Motor neuron (in vitro differentiated cells): ENCODE measurements around the gene C11orf86. TPM values are rescaled to one million over a fixed set of nuclear protein-coding genes. Genes with fewer than 3 reads are reported as not detected.
"Not testable (repeated sequence)": the region's sequence is repeated elsewhere in the genome, so short reads cannot be mapped to it uniquely, and the experiment has no call there.

ENCODE experiments used
- ATAC-seq, 8 experiments: fragments of 200-7000 bp; cut with Tn5 transposase; replicated peaks in 6 of 8; 2 replicates each; pipeline ENCODE4 v1.8.0; 2021; ENCODE audit warnings: mild to moderate bottlenecking in 8 of 8, moderate library complexity in 8 of 8
- H3K27ac ChIP-seq, 2 donors: fragments of 250-450 bp; sonication (Bioruptor Pico); 2 replicates each; pipeline ENCODE4 v1.9.0; 2021; ENCODE audit warnings: antibody characterized with exemption in 2 of 2, mild to moderate bottlenecking in 2 of 2, moderate library complexity in 1 of 2
- H3K4me1 ChIP-seq, 2 donors: fragments of 250-450 bp; sonication (Bioruptor Pico); replicated peaks in 1 of 2; 2 replicates each; pipeline ENCODE4 v1.6.1; 2021; ENCODE audit warnings: antibody characterized with exemption in 2 of 2, mild to moderate bottlenecking in 2 of 2, moderate library complexity in 1 of 2
- H3K4me3 ChIP-seq, 5 donors: fragments of 250-450 bp; sonication (Bioruptor Pico); 2 replicates each; pipeline ENCODE4 v1.9.0; 2021; ENCODE audit warnings: antibody characterized with exemption in 5 of 5, mild to moderate bottlenecking in 5 of 5, moderate library complexity in 4 of 5
- WGBS, 10 experiments: fragments of 450-650 bp; shearing (Covaris generic); methylation state at CpG; one replicate each; pipeline ENCODE4 v1.0.0; 2022; 5-methylcytosine and 5-hydroxymethylcytosine counted together
- in situ Hi-C, 9 experiments: fragments of 400-800 bp; cut with MboI; loops; one replicate each; pipeline ENCODE4 v1.15.0; 2021; ENCODE audit warnings: low sequenced_read_pairs in 9 of 9, low pct_unique_long_range_greater_than_20kb in 2 of 9; ENCODE audit not compliant: unreplicated experiment in 9 of 9
- total RNA-seq, 8 experiments: library from RNA; unstranded; fragments of 300-600 nt; gene quantifications; 2 replicates each; pipeline versions ENCODE4 v1.2.3 to v1.2.4, GENCODE V29; 2022

The C11orf86 gene
- total RNA-seq, 8 experiments from 2014 or later = not detected

- H3K4me1 ChIP-seq = peaks cover 6 to 19% of the 10 kb centered on the region in 2 donors
- in situ Hi-C loops = no loop called here
- no peak for ATAC-seq
- H3K4me3 ChIP-seq = no peak overlapping the region
- WGBS, 10 experiments = 34 to 100% (median 73%) methylated on average over 1 to 3 of the region's 7 CpGs
- no peak overlapping the region for H3K27ac ChIP-seq
These were observed 18.3 kb upstream of the C11orf86 start for GRCh38 chr11:66956689-66957290.

- no CpG with 5 or more reads among the region's 40 CpGs for WGBS, 10 experiments
- Histone ChIP-seq H3K4me3 (peak overlapping the region; percentile 60 to 75 (median 72)), H3K27ac (peak overlapping the region; percentile 56 to 74), H3K4me1 (peaks cover 6 to 13% of the 10 kb centered on the region in 2 donors)
- in situ Hi-C loops = no loop called here
- peak; percentile 18 to 49 (median 36) for ATAC-seq
These were observed 17.2 kb upstream of the C11orf86 start for GRCh38 chr11:66957971-66958231.

- peaks cover 6 to 13% of the 10 kb centered on the region in 2 donors for H3K4me1 ChIP-seq
- 0 to 7% (median 3%) methylated on average over 1 to 28 of the region's 74 CpGs; no CpG with 5 or more reads in 3 of the 10 experiments for WGBS, 10 experiments
- H3K4me3 ChIP-seq = peak within 1 kb of the TSS; percentile 60 to 75 (median 72)
- in situ Hi-C loops = no loop called here
- H3K27ac ChIP-seq = peak within 1 kb of the TSS; percentile 56 to 74
- ATAC-seq = peak; percentile 90 to 95 (median 94)
These were observed 16.7 kb upstream of the C11orf86 start, which contains the start of gene PC for GRCh38 chr11:66958232-66958955. PC (minus strand) TSS chr11:66958383; CDS start chr11:66872159, 86,224 bp downstream.

GRCh38 chr11:66958956-66959274 lies 16.2 kb upstream of the C11orf86 start:
- in situ Hi-C loops = no loop called here
- peaks cover 6 to 13% of the 10 kb centered on the region in 2 donors for H3K4me1 ChIP-seq
- H3K4me3 ChIP-seq = peak overlapping the region; percentile 20 to 72 (median 29)
- 0 to 47% (median 11%) methylated on average over 1 to 10 of the region's 10 CpGs; no CpG with 5 or more reads in 1 of the 10 experiments for WGBS, 10 experiments
- H3K27ac ChIP-seq = no peak overlapping the region
- no peak for ATAC-seq

GRCh38 chr11:66961691-66962213 lies 13.4 kb upstream of the C11orf86 start:
- 0 to 100% (median 75%) methylated on average over 1 to 4 of the region's 5 CpGs for WGBS, 10 experiments
- peaks cover 6 to 12% of the 10 kb centered on the region in 2 donors for H3K4me1 ChIP-seq
- in situ Hi-C loops, H3K4me3 ChIP-seq, H3K27ac ChIP-seq, ATAC-seq: not testable (repeated sequence)

- in situ Hi-C loops = no loop called here
- Histone ChIP-seq H3K4me1 (peaks cover 6 to 7% of the 10 kb centered on the region in 2 donors), H3K27ac (no peak overlapping the region), H3K4me3 (no peak overlapping the region)
- no peak for ATAC-seq
- WGBS, 10 experiments = 80 to 100% (median 83%) methylated on average over 1 to 2 of the region's 2 CpGs; no CpG with 5 or more reads in 6 of the 10 experiments
These were observed 12.9 kb upstream of the C11orf86 start for GRCh38 chr11:66962247-66962646.

GRCh38 chr11:66962801-66963200 lies 12.3 kb upstream of the C11orf86 start:
- ATAC-seq = no peak
- Histone ChIP-seq H3K4me1 (peaks cover 3 to 6% of the 10 kb centered on the region in 2 donors), H3K4me3 (no peak overlapping the region), H3K27ac (no peak overlapping the region)
- WGBS, 10 experiments = 30 to 100% (median 83%) methylated on average over 1 to 2 of the region's 5 CpGs; no CpG with 5 or more reads in 3 of the 10 experiments
- in situ Hi-C loops = no loop called here

- in situ Hi-C loops = no loop called here
- no peak overlapping the region for H3K27ac ChIP-seq
- peaks cover 0 to 2% of the 10 kb centered on the region in 2 donors for H3K4me1 ChIP-seq
- no peak overlapping the region for H3K4me3 ChIP-seq
- ATAC-seq = no peak
- WGBS, 10 experiments = 75 to 100% (median 88%) methylated on average over 1 to 3 of the region's 3 CpGs; no CpG with 5 or more reads in 4 of the 10 experiments
These were observed 10.6 kb upstream of the C11orf86 start for GRCh38 chr11:66964495-66964894.

- Histone ChIP-seq H3K4me3 (no peak overlapping the region), H3K4me1 (no peaks in the 10 kb centered on the region), H3K27ac (no peak overlapping the region)
- WGBS, 10 experiments = 67 to 93% (median 80%) methylated on average over 2 to 5 of the region's 5 CpGs; no CpG with 5 or more reads in 3 of the 10 experiments
- in situ Hi-C loops = no loop called here
- ATAC-seq = no peak
These were observed 8.8 kb upstream of the C11orf86 start for GRCh38 chr11:66966351-66966750.

GRCh38 chr11:66967670-66968425 lies 7.3 kb upstream of the C11orf86 start:
- in situ Hi-C loops = no loop called here
- 83 to 90% (median 90%) methylated on average over 2 of the region's 5 CpGs; no CpG with 5 or more reads in 7 of the 10 experiments for WGBS, 10 experiments
- H3K4me1 ChIP-seq = no peaks in the 10 kb centered on the region
- ATAC-seq = peak in 2 of 8 experiments; percentile 57 to 68
- no peak overlapping the region for H3K27ac ChIP-seq
- no peak overlapping the region for H3K4me3 ChIP-seq

GRCh38 chr11:66969584-66970225 lies 5.4 kb upstream of the C11orf86 start:
- in situ Hi-C loops = no loop called here
- Histone ChIP-seq H3K27ac (no peak overlapping the region), H3K4me3 (no peak overlapping the region), H3K4me1 (peaks cover 3 to 4% of the 10 kb centered on the region in 2 donors)
- no peak for ATAC-seq
- WGBS, 10 experiments = 57 to 94% (median 84%) methylated on average over 2 to 6 of the region's 6 CpGs; no CpG with 5 or more reads in 4 of the 10 experiments

- no peak overlapping the region for H3K27ac ChIP-seq
- in situ Hi-C loops = no loop called here
- no peak overlapping the region for H3K4me3 ChIP-seq
- peaks cover 3 to 8% of the 10 kb centered on the region in 2 donors for H3K4me1 ChIP-seq
- ATAC-seq = no peak
- WGBS, 10 experiments = 40 to 100% (median 88%) methylated on average over 1 to 4 of the region's 4 CpGs; no CpG with 5 or more reads in 1 of the 10 experiments
These were observed 4.7 kb upstream of the C11orf86 start for GRCh38 chr11:66970371-66970806.
